ENCODE results near the gene HRH4.

Gene HRH4

DNA sequence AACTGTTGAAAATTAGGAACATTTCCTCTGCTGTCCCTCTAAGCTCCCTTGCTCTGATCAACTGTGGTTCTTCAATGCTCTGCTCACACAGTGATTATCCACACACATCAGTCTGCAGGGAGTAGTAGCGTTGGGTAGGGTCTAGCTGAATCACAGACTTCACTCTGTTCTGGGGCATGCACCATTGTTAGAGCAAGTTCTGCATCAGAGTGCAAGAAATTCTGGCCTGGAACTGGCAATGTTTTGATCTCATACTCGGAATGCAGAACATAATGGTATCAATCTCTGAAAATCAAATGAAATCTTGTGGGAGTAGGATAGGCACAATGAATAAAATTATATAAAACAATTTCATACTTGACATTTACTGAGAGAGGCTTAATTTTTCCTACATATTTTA lies 55.3 kb downstream of the HRH4 start:
- DNase-seq, result no peak

DNA sequence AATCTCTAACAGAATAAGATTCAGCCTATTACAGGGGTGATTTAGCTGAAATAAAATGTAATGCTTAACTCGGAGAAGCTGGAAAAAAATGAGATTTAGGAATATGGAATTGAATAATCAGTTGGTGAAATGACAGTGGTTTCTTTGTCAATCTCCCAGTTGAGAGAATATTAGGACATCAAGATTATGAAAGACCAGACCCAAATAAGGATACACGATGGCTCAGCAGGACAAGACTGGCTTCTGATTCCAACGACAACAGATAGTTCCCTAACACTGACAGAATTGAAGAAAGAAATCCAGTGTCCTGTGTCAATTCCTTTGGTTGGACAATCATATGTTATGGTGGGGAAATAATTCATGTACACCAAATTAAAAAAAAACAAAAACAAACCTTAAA lies 55.8 kb downstream of the HRH4 start:
- no peak for DNase-seq

DNA sequence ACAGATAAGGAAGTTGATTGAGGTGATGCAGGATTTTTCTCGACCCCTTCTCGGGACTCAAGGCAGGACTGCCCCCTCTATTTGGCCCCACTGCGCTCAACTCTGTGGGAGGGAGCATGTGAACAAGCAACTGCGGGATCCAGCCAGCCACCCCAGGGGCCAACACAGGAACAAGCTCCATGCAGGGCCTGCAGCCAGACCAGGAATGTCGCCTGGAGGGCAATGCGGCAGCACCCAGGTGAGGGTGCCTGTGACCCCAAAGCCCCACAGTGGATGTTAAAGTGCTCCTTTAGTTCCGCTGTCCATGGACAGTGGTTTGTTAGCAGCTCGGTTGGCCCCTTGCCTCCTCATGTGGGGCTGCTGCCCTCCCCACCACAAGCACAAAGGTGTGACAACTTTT lies 57.1 kb downstream of the HRH4 start:
- no peak for DNase-seq

DNA sequence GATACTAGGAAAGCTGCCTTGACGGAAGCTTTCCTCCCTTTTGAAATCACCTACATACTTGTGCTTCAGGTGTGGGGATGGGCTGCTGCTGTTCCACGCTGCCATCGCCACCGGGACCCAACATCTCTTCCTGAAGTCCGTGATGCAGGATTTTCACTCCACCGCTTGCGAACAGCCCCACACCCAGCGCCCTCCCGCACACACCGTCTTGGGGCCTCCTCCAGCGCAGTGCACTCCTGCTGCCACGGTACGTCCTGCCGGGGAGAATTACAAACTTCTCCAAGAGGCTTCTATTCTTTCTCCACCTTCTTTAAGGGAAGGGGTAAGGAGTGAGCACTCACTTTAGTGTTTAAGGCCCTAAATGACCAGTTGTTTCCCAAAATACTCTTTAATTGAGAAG lies 58.2 kb downstream of the HRH4 start:
- DNase-seq, result no peak

Measured in left hindlimb (tissue), 1 donor.